WERI-Rb-1 (cell line): ENCODE measurements around the gene ANLN.
A peak's percentile ranks its signal among the peaks of the same experiment; 100 is the strongest.

Source experiments
- DNase-seq: peaks from one replicate; pipeline ENCODE4 v3.0.0-alpha.2; 2020
- H3K27ac ChIP-seq: fragments of 250-450 bp; sonication (Bioruptor Pico); 2 replicates; pipeline ENCODE4 v1.5.1; 2020; ENCODE audit warnings: mild to moderate bottlenecking, moderate library complexity
- H3K27me3 ChIP-seq: fragments of 250-450 bp; sonication (Bioruptor Pico); 2 replicates; pipeline ENCODE4 v1.5.1; 2021; ENCODE audit warnings: mild to moderate bottlenecking, low read depth, moderate library complexity; ENCODE audit not compliant: insufficient read depth, severe bottlenecking
- H3K36me3 ChIP-seq: fragments of 250-450 bp; sonication (Bioruptor Pico); 2 replicates; pipeline ENCODE4 v1.5.1; 2020; ENCODE audit warnings: mild to moderate bottlenecking, moderate library complexity
- H3K4me3 ChIP-seq: 2 replicates; pipeline ENCODE4 v1.5.1; 2011; ENCODE audit warnings: low read depth, mild to moderate bottlenecking, control low read depth, low read length
- H3K9me3 ChIP-seq: fragments of 250-450 bp; sonication (Bioruptor Pico); 2 replicates; pipeline ENCODE4 v1.5.1; 2021; ENCODE audit warnings: mild to moderate bottlenecking, moderate library complexity; ENCODE audit not compliant: severe bottlenecking
- CTCF ChIP-seq: IDR thresholded peaks from 2 replicates; pipeline ENCODE4 v1.5.1; 2011; ENCODE audit warnings: low read depth, mild to moderate bottlenecking, control low read depth, inconsistent platforms, low read length

ANLN gene

GRCh38 chr7:36439624-36440023 is 50.0 kb downstream of the ANLN start:
- H3K27me3 ChIP-seq: no peaks in the 10 kb centered on the region
- TF ChIP-seq CTCF: no peak
- H3K4me3 ChIP-seq: no peak overlapping the region
- H3K36me3 ChIP-seq: peaks cover 34% of the 10 kb centered on the region
- no peak overlapping the region for H3K27ac ChIP-seq
- no peaks in the 10 kb centered on the region for H3K9me3 ChIP-seq
- DNase-seq: no peak

DNA sequence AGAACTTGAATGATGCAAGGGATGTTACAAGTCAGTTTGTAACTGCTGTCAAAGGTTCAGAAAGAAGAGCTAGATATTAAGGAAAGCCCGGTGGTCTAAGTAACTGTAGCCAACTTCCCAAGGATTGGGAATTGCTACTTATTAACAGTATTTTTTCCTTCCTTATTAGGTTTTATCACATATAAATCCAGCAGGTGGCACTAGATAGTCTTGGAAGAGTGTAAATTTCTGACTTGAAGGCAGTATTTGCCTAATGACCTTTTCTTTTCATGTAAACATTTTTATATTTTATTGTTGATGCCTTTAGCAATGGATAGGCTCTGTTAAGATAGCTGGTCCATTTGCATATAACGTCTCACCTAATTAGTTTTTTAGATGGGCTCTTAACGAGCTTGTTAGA is 51.2 kb downstream of the ANLN start:
- Histone ChIP-seq H3K27ac (peak overlapping the region; percentile 65), H3K4me3 (no peak overlapping the region), H3K9me3 (no peaks in the 10 kb centered on the region), H3K27me3 (no peaks in the 10 kb centered on the region), H3K36me3 (peaks cover 35% of the 10 kb centered on the region)
- no peak for TF ChIP-seq CTCF
- DNase-seq: no peak

- H3K27ac ChIP-seq: peak overlapping the region; percentile 65
- peaks cover 35% of the 10 kb centered on the region for H3K36me3 ChIP-seq
- TF ChIP-seq CTCF: no peak
- no peaks in the 10 kb centered on the region for H3K27me3 ChIP-seq
- peak; percentile 21 for DNase-seq
- H3K9me3 ChIP-seq: no peaks in the 10 kb centered on the region
- no peak overlapping the region for H3K4me3 ChIP-seq
These were observed 51.8 kb downstream of the ANLN start for GRCh38 chr7:36441344-36442022.

GRCh38 chr7:36448781-36449379 is 59.2 kb downstream of the ANLN start:
- peaks cover 70% of the 10 kb centered on the region for H3K36me3 ChIP-seq
- no peak for DNase-seq
- H3K4me3 ChIP-seq: no peak overlapping the region
- H3K27ac ChIP-seq: no peak overlapping the region
- H3K9me3 ChIP-seq: no peaks in the 10 kb centered on the region
- H3K27me3 ChIP-seq: no peaks in the 10 kb centered on the region
- no peak for TF ChIP-seq CTCF

DNA sequence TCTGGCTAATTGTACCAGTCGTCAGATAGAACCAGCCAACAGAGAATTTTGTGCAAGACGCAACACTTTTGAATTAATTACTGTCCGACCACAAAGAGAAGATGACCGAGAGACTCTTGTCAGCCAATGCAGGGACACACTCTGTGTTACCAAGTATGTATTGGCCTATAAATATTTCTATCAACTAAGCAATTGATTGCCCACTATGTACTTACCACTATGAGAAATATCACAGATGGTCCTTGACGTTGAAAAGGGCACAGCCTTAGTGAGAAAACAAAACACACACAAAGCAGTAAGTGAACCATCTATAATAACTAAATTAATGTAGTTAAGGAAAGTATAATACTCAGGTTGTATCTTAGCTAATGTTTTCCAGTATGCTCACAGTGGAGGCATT is 60.0 kb downstream of the ANLN start:
- no peak for TF ChIP-seq CTCF
- Histone ChIP-seq H3K36me3 (peaks cover 74% of the 10 kb centered on the region), H3K9me3 (no peaks in the 10 kb centered on the region), H3K27ac (no peak overlapping the region), H3K27me3 (no peaks in the 10 kb centered on the region), H3K4me3 (no peak overlapping the region)
- no peak for DNase-seq

- no peak overlapping the region for H3K27ac ChIP-seq
- no peak for DNase-seq
- H3K27me3 ChIP-seq: no peaks in the 10 kb centered on the region
- peaks cover 57% of the 10 kb centered on the region for H3K36me3 ChIP-seq
- no peaks in the 10 kb centered on the region for H3K9me3 ChIP-seq
- TF ChIP-seq CTCF: no peak
- H3K4me3 ChIP-seq: no peak overlapping the region
These were observed 64.1 kb downstream of the ANLN start for GRCh38 chr7:36453769-36454168.
